Astrocyte (in vitro differentiated cells and primary cell): ENCODE results near the gene DGKE. TPM values are rescaled to one million over a fixed set of nuclear protein-coding genes. Genes with fewer than 3 reads are reported as not detected.

Experiments
- DNase-seq: peaks from one replicate; pipeline ENCODE4 v3.0.0-alpha.2; 2010; ENCODE audit warnings: low read depth
- FAIRE-seq: peaks from 2 replicates; lab custom pipeline; 2011; peaks lifted over from hg19 to GRCh38; lab: Jason Lieb, UNC
- H2AFZ ChIP-seq: 2 replicates; pipeline ENCODE4 v1.6.0; 2012; ENCODE audit warnings: low read depth, low read length, inconsistent platforms
- H3K27ac ChIP-seq: 2 replicates; pipeline ENCODE4 v1.5.1; 2011; ENCODE audit warnings: low read depth, low read length, inconsistent platforms
- H3K27me3 ChIP-seq: 2 replicates; pipeline ENCODE4 v1.6.0; 2011; ENCODE audit warnings: low read length, inconsistent platforms; ENCODE audit not compliant: insufficient read depth
- H3K36me3 ChIP-seq: 2 replicates; pipeline ENCODE4 v1.5.1; 2011; ENCODE audit warnings: low read length, inconsistent platforms; ENCODE audit not compliant: insufficient read depth
- H3K4me1 ChIP-seq: 2 replicates; pipeline ENCODE4 v1.5.1; 2011; ENCODE audit warnings: low read length, inconsistent platforms; ENCODE audit not compliant: insufficient read depth
- H3K4me2 ChIP-seq: 2 replicates; pipeline ENCODE4 v1.6.0; 2012; ENCODE audit warnings: low read length, inconsistent platforms
- H3K4me3 ChIP-seq: 2 replicates; pipeline ENCODE4 v1.5.1; 2011; ENCODE audit warnings: low read depth, mild to moderate bottlenecking, low read length, inconsistent platforms; ENCODE audit not compliant: insufficient read depth
- H3K79me2 ChIP-seq: 2 replicates; pipeline ENCODE4 v1.6.0; 2012; ENCODE audit warnings: mild to moderate bottlenecking, low read length, inconsistent platforms; ENCODE audit not compliant: insufficient read depth
- H3K9ac ChIP-seq: 2 replicates; pipeline ENCODE4 v1.6.0; 2012; ENCODE audit warnings: mild to moderate bottlenecking, low read length, inconsistent platforms
- H3K9me3 ChIP-seq: 2 replicates; pipeline ENCODE4 v1.5.1; 2012; ENCODE audit warnings: low read depth, mild to moderate bottlenecking, low read length, inconsistent platforms; ENCODE audit not compliant: insufficient read depth
- H4K20me1 ChIP-seq: 2 replicates; pipeline ENCODE4 v1.6.0; 2012; ENCODE audit warnings: low read length, inconsistent platforms; ENCODE audit not compliant: insufficient read depth
- H3K27ac Mint-ChIP-seq: one replicate; pipeline ENCODE4 v1.8.0; 2021; ENCODE audit warnings: mild to moderate bottlenecking, mixed read lengths; ENCODE audit not compliant: unreplicated experiment
- H3K27me3 Mint-ChIP-seq: one replicate; pipeline ENCODE4 v1.8.0; 2021; ENCODE audit warnings: low read depth, mixed read lengths; ENCODE audit not compliant: unreplicated experiment
- H3K36me3 Mint-ChIP-seq: one replicate; pipeline ENCODE4 v1.8.0; 2021; ENCODE audit warnings: low read depth, mixed read lengths; ENCODE audit not compliant: unreplicated experiment
- H3K4me1 Mint-ChIP-seq: one replicate; pipeline ENCODE4 v1.8.0; 2021; ENCODE audit warnings: low read depth, mixed read lengths; ENCODE audit not compliant: unreplicated experiment
- H3K4me3 Mint-ChIP-seq: one replicate; pipeline ENCODE4 v1.8.0; 2021; ENCODE audit warnings: mild to moderate bottlenecking, moderate library complexity, mixed read lengths; ENCODE audit not compliant: unreplicated experiment
- H3K9me3 Mint-ChIP-seq: one replicate; pipeline ENCODE4 v1.8.0; 2021; ENCODE audit warnings: mild to moderate bottlenecking, mixed read lengths; ENCODE audit not compliant: unreplicated experiment
- CTCF ChIP-seq: IDR thresholded peaks from 2 replicates; pipeline ENCODE4 v1.5.1; 2011; ENCODE audit warnings: low read depth, mild to moderate bottlenecking, inconsistent platforms, low read length, moderate library complexity; ENCODE audit not compliant: insufficient read depth
- EZH2 ChIP-seq: IDR thresholded peaks from 2 replicates; pipeline ENCODE4 v1.6.1; 2012; ENCODE audit warnings: mild to moderate bottlenecking, low read length, inconsistent platforms; ENCODE audit not compliant: insufficient read depth
- total RNA-seq: library from RNA; stranded (reverse); gene quantifications from 2 replicates; pipeline ENCODE4 v1.2.1, GENCODE V29; 2021

The DGKE gene
- total RNA-seq, 1 donor from 2014 or later, result 5.5 TPM

GRCh38 chr17:56914581-56915273, 80.8 kb downstream of the DGKE start:
- Mint-ChIP-seq H3K36me3 (peaks cover 6% of the 10 kb centered on the region), H3K27me3 (no peaks in the 10 kb centered on the region), H3K27ac (peak overlapping the region; percentile 75), H3K4me1 (peaks cover 13% of the 10 kb centered on the region), H3K9me3 (peaks cover 2% of the 10 kb centered on the region), H3K4me3 (peak overlapping the region; percentile 90)
- no peaks in the 10 kb centered on the region for H3K27me3 ChIP-seq
- H3K79me2 ChIP-seq, result peaks cover 36% of the 10 kb centered on the region
- H3K27ac ChIP-seq, result peak overlapping the region; percentile 78
- H3K4me3 ChIP-seq, result peak overlapping the region; percentile 91
- peaks cover 26% of the 10 kb centered on the region for H3K4me1 ChIP-seq
- H3K4me2 ChIP-seq, result peak overlapping the region; percentile 97
- peak overlapping the region; percentile 100 for H2AFZ ChIP-seq
- no peak for FAIRE-seq
- H3K9me3 ChIP-seq, result no peaks in the 10 kb centered on the region
- H3K9ac ChIP-seq, result peak overlapping the region; percentile 88
- no peak for DNase-seq
- peaks cover 16% of the 10 kb centered on the region for H4K20me1 ChIP-seq
- TF ChIP-seq EZH2 (no peak), CTCF (no peak)
- H3K36me3 ChIP-seq, result no peaks in the 10 kb centered on the region

GRCh38 chr17:56917559-56918296, 83.8 kb downstream of the DGKE start:
- Mint-ChIP-seq H3K36me3 (no peaks in the 10 kb centered on the region), H3K4me1 (peaks cover 13% of the 10 kb centered on the region), H3K27ac (peak overlapping the region; percentile 14), H3K4me3 (no peak overlapping the region), H3K9me3 (peaks cover 2% of the 10 kb centered on the region), H3K27me3 (no peaks in the 10 kb centered on the region)
- Histone ChIP-seq H3K4me1 (peaks cover 24% of the 10 kb centered on the region), H3K4me2 (no peak overlapping the region), H3K36me3 (no peaks in the 10 kb centered on the region), H3K4me3 (no peak overlapping the region), H3K27me3 (no peaks in the 10 kb centered on the region), H3K9me3 (no peaks in the 10 kb centered on the region), H3K79me2 (peaks cover 12% of the 10 kb centered on the region), H3K27ac (no peak overlapping the region), H3K9ac (no peak overlapping the region), H4K20me1 (no peaks in the 10 kb centered on the region), H2AFZ (no peak overlapping the region)
- FAIRE-seq (no peak), DNase-seq (no peak)
- no peak for TF ChIP-seq CTCF
- TF ChIP-seq EZH2, result no peak
